Esophagus muscularis mucosa (tissue), 4 donors: ENCODE data around the gene TNN. TPM values are rescaled to one million over a fixed set of nuclear protein-coding genes. Genes with fewer than 3 reads are reported as not detected.
"Not testable (repeated sequence)": the region's sequence is repeated elsewhere in the genome, so short reads cannot be mapped to it uniquely, and the experiment has no call there.

Experiments
- DNase-seq: peaks from one replicate; pipeline ENCODE4 v3.0.0-alpha.2; 2017; ENCODE audit errors: extremely low spot score
- H3K27ac ChIP-seq, 4 donors: fragments of 200-600 bp; sonication (generic); replicated peaks in 1 of 4; 1 replicate in 3 of 4; 2 replicates in 1 of 4; pipeline ENCODE4 v1.5.1; 2016 to 2019; ENCODE audit warnings: mild to moderate bottlenecking in 1 of 4
- H3K27me3 ChIP-seq, 4 donors: fragments of 200-600 bp; sonication (generic); one replicate each; pipeline versions ENCODE4 v1.5.1 to v1.6.0; 2016 to 2019
- H3K36me3 ChIP-seq, 4 donors: fragments of 200-600 bp; sonication (generic); one replicate each; pipeline ENCODE4 v1.5.1; 2016 to 2019
- H3K4me1 ChIP-seq, 4 donors: fragments of 200-600 bp; sonication (generic); one replicate each; pipeline ENCODE4 v1.5.1; 2016 to 2019
- H3K4me3 ChIP-seq, 4 donors: fragments of 200-600 bp; sonication (generic); 1 replicate in 2 of 4; 2 replicates in 2 of 4; pipeline ENCODE4 v1.5.1; 2016 to 2019; ENCODE audit warnings: mild to moderate bottlenecking in 4 of 4, moderate library complexity in 1 of 4
- H3K9me3 ChIP-seq, 4 donors: fragments of 200-600 bp; sonication (generic); 1 replicate in 3 of 4; 2 replicates in 1 of 4; pipeline ENCODE4 v1.5.1; 2016 to 2019
- EP300 ChIP-seq: sonication (generic); formaldehyde crosslinking; IDR thresholded peaks from one replicate; pipeline ENCODE4 v1.6.1; 2017; ENCODE audit warnings: antibody characterized with exemption
- POLR2A ChIP-seq: fragments of 450-650 bp; IDR thresholded peaks from one replicate; pipeline ENCODE4 v1.6.1; 2017; ENCODE audit warnings: antibody characterized with exemption, moderate library complexity, mild to moderate bottlenecking, low read depth
- POLR2AphosphoS5 ChIP-seq, 2 donors: sonication (generic); formaldehyde crosslinking; IDR thresholded peaks; one replicate each; pipeline ENCODE4 v1.6.1; 2017; ENCODE audit warnings: antibody characterized with exemption in 2 of 2
- WGBS: methylation state at CpG from one replicate; pipeline ENCODE4 v1.1.5; 2018; 5-methylcytosine and 5-hydroxymethylcytosine counted together
- intact Hi-C: fragments of 100-400 bp; cut with DNase I; formaldehyde crosslinking; loops from one replicate; pipeline ENCODE4 v1.15.1; 2023
- total RNA-seq, 4 donors: library from RNA; depleted of rRNA; stranded (reverse); fragments of >200 nt; gene quantifications; one replicate each; pipeline versions ENCODE4 v1.1.0 to v1.2.1, GENCODE V29; 2016
- TF ChIP-seq, protein P1 (sequence below), 3 experiments: fragments of 200-600 bp in 2 of 3; fragments of 450-650 bp in 1 of 3; sonication (generic) in 2 of 3; IDR thresholded peaks; one replicate each; pipeline ENCODE4 v1.5.1; 2017 to 2019; ENCODE audit warnings: antibody characterized with exemption in 3 of 3, mild to moderate bottlenecking in 2 of 3, moderate library complexity in 1 of 3

Gene TNN, protein sequence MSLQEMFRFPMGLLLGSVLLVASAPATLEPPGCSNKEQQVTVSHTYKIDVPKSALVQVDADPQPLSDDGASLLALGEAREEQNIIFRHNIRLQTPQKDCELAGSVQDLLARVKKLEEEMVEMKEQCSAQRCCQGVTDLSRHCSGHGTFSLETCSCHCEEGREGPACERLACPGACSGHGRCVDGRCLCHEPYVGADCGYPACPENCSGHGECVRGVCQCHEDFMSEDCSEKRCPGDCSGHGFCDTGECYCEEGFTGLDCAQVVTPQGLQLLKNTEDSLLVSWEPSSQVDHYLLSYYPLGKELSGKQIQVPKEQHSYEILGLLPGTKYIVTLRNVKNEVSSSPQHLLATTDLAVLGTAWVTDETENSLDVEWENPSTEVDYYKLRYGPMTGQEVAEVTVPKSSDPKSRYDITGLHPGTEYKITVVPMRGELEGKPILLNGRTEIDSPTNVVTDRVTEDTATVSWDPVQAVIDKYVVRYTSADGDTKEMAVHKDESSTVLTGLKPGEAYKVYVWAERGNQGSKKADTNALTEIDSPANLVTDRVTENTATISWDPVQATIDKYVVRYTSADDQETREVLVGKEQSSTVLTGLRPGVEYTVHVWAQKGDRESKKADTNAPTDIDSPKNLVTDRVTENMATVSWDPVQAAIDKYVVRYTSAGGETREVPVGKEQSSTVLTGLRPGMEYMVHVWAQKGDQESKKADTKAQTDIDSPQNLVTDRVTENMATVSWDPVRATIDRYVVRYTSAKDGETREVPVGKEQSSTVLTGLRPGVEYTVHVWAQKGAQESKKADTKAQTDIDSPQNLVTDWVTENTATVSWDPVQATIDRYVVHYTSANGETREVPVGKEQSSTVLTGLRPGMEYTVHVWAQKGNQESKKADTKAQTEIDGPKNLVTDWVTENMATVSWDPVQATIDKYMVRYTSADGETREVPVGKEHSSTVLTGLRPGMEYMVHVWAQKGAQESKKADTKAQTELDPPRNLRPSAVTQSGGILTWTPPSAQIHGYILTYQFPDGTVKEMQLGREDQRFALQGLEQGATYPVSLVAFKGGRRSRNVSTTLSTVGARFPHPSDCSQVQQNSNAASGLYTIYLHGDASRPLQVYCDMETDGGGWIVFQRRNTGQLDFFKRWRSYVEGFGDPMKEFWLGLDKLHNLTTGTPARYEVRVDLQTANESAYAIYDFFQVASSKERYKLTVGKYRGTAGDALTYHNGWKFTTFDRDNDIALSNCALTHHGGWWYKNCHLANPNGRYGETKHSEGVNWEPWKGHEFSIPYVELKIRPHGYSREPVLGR (N-terminal part only)
- total RNA-seq, result under 1 TPM; under 0.01 to 0.45 (median 0.20) TPM

DNA sequence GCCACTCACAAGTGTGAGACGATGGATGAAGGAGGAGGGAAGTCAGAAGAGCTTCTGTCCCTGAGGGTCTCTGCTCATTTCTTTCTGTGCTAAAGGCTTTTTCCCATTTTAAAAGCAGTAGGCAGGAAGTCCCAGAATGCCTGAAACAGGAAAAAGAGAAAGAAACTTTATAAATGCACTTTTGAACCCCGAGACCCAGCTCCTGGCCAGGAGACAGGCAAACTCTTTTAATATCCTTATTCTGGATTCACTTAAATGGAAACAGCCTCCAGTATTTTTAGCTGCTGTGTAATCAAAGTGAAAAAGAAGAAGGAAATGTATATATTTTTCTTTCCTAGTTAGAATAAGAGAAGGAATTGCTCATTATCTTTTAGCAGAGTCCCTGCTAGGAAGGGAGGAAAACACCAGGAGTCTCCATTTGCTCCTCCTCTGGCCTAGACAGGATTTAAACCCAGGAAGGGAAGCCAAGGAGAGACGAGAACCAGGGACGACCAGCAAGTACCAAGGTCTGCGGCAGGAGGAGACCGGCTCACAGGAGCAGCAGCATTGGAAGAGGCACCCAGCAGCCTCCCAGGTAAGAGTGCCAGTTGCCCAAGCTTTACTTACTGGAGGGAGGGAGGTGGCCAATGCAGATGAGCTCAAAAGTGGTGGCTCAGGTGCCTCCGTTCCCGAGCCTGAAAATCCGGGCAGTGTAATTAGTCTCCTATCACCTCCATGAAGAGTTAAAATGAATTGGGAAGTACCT, at the start of gene TNN:
Gene TNN (plus strand): TSS at position 472 of the 745 bp plus-strand sequence. CDS start 9,586 bp downstream, outside the sequence.
- Histone ChIP-seq H3K27ac (no peak within 1 kb of the TSS), H3K9me3 (no peaks in the 10 kb centered on the region), H3K27me3 (no peaks in the 10 kb centered on the region), H3K4me1 (peaks cover 8 to 15% (median 10%) of the 10 kb centered on the region in 4 donors), H3K36me3 (no peaks in the 10 kb centered on the region), H3K4me3 (no peak within 1 kb of the TSS)
- intact Hi-C loops, result no loop called here
- no peak for DNase-seq
- 78% methylated on average over 8 of the region's 9 CpGs for WGBS
- TF ChIP-seq POLR2AphosphoS5 (IDR thresholded peaks at IDR 0.05) (no peak), EP300 (no peak), POLR2A (no peak)
- TF ChIP-seq, protein P1, sequence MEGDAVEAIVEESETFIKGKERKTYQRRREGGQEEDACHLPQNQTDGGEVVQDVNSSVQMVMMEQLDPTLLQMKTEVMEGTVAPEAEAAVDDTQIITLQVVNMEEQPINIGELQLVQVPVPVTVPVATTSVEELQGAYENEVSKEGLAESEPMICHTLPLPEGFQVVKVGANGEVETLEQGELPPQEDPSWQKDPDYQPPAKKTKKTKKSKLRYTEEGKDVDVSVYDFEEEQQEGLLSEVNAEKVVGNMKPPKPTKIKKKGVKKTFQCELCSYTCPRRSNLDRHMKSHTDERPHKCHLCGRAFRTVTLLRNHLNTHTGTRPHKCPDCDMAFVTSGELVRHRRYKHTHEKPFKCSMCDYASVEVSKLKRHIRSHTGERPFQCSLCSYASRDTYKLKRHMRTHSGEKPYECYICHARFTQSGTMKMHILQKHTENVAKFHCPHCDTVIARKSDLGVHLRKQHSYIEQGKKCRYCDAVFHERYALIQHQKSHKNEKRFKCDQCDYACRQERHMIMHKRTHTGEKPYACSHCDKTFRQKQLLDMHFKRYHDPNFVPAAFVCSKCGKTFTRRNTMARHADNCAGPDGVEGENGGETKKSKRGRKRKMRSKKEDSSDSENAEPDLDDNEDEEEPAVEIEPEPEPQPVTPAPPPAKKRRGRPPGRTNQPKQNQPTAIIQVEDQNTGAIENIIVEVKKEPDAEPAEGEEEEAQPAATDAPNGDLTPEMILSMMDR (IDR thresholded peaks at IDR 0.05), result no peak

- 84% methylated on average over 3 of the region's 3 CpGs for WGBS
- H3K4me1 ChIP-seq, result peaks cover 5 to 23% (median 15%) of the 10 kb centered on the region in 4 donors
- no peak overlapping the region for H3K27ac ChIP-seq
- no peak for DNase-seq
- intact Hi-C loops, result no loop called here
- no peak overlapping the region for H3K4me3 ChIP-seq
- TF ChIP-seq, protein P1 (IDR thresholded peaks at IDR 0.05), result no peak
- TF ChIP-seq POLR2A (no peak), POLR2AphosphoS5 (IDR thresholded peaks at IDR 0.05) (no peak), EP300 (no peak)
- H3K36me3 ChIP-seq, result peaks cover 15 to 54% (median 47%) of the 10 kb centered on the region in 4 donors
- H3K27me3 ChIP-seq, result no peaks in the 10 kb centered on the region
- H3K9me3 ChIP-seq, result no peaks in the 10 kb centered on the region
Measured at GRCh38 chr1:175019524-175019923, 48.1 kb upstream of the TNN start.

DNA sequence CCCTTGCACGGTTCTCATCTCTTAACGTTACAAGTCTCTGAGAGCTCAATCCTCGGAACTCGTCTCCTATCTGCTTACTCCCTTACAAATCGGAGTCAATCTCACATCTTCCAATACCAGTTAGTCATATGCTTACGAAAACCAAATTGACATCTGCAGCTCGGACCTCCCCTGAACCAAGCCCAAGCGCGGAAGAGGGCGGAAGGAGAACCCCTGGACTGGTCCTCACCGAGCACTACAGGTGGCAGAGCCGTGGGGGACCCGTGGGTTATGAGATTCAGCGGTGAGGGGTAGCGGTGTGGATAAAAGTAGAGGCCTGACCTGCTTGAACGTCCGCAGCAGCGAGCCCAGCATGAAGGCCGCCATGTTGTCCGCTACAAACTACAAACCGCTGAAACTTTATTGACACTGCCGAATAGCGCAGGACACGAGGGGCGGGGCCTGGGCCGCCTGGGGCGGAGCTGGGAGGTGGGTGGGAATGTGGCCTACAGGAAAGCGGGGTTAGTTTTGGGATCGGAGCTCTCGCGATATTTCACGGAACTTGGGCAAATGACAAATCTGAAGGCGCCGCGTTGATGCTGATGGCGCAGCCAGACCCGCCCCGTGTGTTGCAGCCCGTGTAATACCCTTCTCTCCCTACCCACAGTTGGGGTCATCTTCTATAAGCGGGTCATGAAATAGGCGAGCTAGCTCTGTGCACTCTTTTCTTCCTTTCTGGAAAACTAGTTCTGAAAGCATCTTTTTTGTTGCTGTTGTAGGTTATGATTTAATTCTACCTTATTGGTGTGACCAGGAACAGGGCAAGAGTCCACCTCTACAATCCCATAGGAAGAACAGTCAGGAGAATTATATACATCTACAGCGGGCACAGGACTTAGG, 44.4 kb upstream of the TNN start, which contains the start of gene MRPS14:
Gene MRPS14 (minus strand): TSS at position 383 of the 879 bp plus-strand sequence. CDS start 17 bp downstream, at position 366.
- 4% methylated on average over 32 of the region's 42 CpGs for WGBS
- no peaks in the 10 kb centered on the region for H3K9me3 ChIP-seq
- peak within 1 kb of the TSS; percentile 74 to 89 (median 84) for H3K27ac ChIP-seq
- H3K36me3 ChIP-seq, result peaks cover 0 to 16% (median 9%) of the 10 kb centered on the region in 4 donors
- peaks cover 5 to 23% (median 13%) of the 10 kb centered on the region in 4 donors for H3K4me1 ChIP-seq
- H3K4me3 ChIP-seq, result peak within 1 kb of the TSS; percentile 68 to 94 (median 87)
- no peaks in the 10 kb centered on the region for H3K27me3 ChIP-seq
- intact Hi-C loops, result no loop called here
- peak; percentile 99 for DNase-seq
- TF ChIP-seq, protein P1 (IDR thresholded peaks at IDR 0.05), result peak in 1 of 3 experiments; percentile 26
- TF ChIP-seq POLR2A (no peak), EP300 (no peak), POLR2AphosphoS5 (IDR thresholded peaks at IDR 0.05) (peak; percentile 93 to 95)

DNA sequence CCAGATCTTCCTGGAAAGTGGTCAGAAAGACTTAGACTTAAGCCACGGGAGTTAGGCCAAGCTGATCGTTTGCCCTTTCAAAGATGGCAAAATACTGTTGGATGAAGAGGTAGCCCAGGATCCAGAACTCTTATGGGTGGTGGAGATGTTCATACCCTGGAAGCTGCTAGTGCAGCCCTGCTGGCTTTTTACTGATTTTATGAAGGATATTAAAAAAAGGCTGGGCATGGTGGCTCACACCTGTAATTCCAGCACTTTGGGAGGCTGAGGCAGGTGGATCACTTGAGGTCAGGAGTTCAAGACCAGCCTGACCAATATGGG, 43.8 kb upstream of the TNN start:
- H3K4me1 ChIP-seq, result peaks cover 5 to 23% (median 13%) of the 10 kb centered on the region in 4 donors
- H3K36me3 ChIP-seq, result peaks cover 0 to 12% (median 5%) of the 10 kb centered on the region in 4 donors
- DNase-seq, H3K9me3 ChIP-seq, intact Hi-C loops, H3K27me3 ChIP-seq: not testable (repeated sequence)
- H3K4me3 ChIP-seq, result peak overlapping the region; percentile 68 to 94 (median 87)
- H3K27ac ChIP-seq, result peak overlapping the region; percentile 74 to 89 (median 84)
- 80% methylated on average over 2 of the region's 2 CpGs for WGBS
